ENCODE data around the gene CLEC16A. TPM values are rescaled to one million over a fixed set of nuclear protein-coding genes. Genes with fewer than 3 reads are reported as not detected.

Gene CLEC16A
- 39.2 and 40.4 TPM in 2 replicates for total RNA-seq

DNA sequence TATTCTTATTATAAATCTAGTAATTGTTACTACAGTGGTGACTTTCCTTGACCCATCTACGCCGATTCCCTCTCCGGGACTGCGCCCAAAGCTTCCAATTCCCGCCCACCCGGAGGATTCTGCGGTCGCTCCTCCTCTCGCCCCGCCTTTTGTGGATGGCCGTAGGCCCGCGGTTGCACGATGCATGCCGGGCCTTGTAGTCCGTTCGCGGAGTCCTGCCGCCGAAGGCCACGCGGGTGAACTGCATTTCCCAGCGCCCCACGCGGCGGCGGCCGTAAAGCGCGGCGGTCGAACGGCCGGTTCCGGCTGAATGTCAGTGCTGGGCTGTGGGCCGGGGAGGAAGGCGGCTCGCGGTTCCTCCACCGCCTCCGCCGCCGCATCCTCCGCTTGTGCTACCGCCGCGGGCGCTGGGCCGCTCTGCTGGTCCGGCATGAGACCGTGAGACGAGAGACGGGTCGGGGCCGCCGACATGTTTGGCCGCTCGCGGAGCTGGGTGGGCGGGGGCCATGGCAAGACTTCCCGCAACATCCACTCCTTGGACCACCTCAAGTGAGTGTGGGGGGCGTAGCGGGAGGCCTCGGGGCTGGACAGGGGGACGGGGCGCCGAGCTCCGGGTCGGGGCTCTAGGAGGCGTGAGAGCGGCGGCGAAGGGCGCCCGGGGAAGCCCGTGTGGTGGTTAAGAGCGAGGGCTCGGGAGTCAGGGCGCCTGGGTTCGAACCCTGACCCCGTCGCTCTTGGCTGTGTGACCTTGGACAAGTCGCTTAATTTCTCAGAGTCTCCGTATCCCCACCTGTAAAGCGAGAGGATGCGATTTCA lies at the start of gene CLEC16A:
CLEC16A (plus strand) TSS at position 316 of the 816 bp plus-strand sequence; CDS start at position 470, 154 bp downstream.
- intact Hi-C loops (cut with micrococcal nuclease): loop anchor here (1.0 to 10.0 kb wide), 11 partner anchors 10 to 1860 kb away; partner anchors contain the start of genes ATF7IP2, CPPED1, HAPSTR1 and LITAF

GRCh38 chr16:10895053-10895946 lies 49.1 kb upstream of the CLEC16A start:
- intact Hi-C loops (cut with micrococcal nuclease): no loop called here

- intact Hi-C loops (cut with micrococcal nuclease): no loop called here
These were observed 48.2 kb upstream of the CLEC16A start for GRCh38 chr16:10896165-10896564.

GRCh38 chr16:10896723-10897122 lies 47.6 kb upstream of the CLEC16A start:
- intact Hi-C loops (cut with micrococcal nuclease): no loop called here

DNA sequence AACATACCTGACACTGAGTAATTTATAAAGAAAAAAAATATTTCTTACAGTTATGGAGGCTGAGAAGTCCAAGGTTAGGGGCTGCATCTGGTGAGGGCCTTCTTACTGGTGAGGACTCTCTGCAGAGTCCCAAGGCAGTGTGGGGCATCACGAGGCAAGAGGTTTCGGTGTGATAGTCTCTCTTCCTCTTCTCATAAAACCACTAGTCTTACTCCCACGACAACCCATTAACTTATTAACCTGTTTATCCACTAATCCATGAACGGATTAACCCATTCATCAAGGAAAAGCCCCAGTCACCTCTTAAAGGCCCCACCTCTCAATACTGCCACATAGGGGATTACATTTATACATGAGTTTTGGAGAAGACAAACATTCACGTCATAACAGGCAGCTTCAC lies 47.2 kb upstream of the CLEC16A start:
- intact Hi-C loops (cut with micrococcal nuclease): no loop called here

DNA sequence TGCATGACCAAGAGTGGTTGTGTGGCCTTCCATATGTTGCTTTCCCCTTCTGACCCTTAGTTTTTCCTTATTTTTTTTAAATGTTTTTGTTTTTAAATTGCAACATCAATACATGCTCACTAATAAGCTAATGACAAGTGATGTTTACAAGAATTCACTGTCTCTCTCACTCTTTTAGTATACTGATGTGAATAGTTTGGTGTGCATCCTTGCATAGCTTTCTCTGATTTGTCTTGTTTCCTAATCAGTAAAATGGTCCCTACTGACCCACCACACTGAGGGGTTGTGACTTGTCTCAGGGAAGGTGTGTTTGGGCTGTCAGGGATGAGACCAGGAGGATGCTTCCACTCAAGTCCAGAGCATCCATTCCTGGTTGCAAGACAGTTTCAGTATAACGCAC lies 41.4 kb upstream of the CLEC16A start:
- intact Hi-C loops (cut with micrococcal nuclease): no loop called here

DNA sequence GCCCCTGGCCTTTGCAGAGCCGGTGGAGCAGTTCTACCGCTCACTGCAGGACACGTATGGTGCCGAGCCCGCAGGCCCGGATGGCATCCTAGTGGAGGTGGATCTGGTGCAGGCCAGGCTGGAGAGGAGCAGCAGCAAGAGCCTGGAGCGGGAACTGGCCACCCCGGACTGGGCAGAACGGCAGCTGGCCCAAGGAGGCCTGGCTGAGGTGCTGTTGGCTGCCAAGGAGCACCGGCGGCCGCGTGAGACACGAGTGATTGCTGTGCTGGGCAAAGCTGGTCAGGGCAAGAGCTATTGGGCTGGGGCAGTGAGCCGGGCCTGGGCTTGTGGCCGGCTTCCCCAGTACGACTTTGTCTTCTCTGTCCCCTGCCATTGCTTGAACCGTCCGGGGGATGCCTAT lies 37.9 kb upstream of the CLEC16A start:
- intact Hi-C loops (cut with micrococcal nuclease): no loop called here

DNA sequence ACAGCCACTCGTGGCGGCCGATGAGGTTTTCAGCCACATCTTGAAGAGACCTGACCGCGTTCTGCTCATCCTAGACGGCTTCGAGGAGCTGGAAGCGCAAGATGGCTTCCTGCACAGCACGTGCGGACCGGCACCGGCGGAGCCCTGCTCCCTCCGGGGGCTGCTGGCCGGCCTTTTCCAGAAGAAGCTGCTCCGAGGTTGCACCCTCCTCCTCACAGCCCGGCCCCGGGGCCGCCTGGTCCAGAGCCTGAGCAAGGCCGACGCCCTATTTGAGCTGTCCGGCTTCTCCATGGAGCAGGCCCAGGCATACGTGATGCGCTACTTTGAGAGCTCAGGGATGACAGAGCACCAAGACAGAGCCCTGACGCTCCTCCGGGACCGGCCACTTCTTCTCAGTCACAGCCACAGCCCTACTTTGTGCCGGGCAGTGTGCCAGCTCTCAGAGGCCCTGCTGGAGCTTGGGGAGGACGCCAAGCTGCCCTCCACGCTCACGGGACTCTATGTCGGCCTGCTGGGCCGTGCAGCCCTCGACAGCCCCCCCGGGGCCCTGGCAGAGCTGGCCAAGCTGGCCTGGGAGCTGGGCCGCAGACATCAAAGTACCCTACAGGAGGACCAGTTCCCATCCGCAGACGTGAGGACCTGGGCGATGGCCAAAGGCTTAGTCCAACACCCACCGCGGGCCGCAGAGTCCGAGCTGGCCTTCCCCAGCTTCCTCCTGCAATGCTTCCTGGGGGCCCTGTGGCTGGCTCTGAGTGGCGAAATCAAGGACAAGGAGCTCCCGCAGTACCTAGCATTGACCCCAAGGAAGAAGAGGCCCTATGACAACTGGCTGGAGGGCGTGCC lies 37.2 kb upstream of the CLEC16A start:
- intact Hi-C loops (cut with micrococcal nuclease): no loop called here

DNA sequence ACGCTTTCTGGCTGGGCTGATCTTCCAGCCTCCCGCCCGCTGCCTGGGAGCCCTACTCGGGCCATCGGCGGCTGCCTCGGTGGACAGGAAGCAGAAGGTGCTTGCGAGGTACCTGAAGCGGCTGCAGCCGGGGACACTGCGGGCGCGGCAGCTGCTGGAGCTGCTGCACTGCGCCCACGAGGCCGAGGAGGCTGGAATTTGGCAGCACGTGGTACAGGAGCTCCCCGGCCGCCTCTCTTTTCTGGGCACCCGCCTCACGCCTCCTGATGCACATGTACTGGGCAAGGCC lies 36.7 kb upstream of the CLEC16A start:
- intact Hi-C loops (cut with micrococcal nuclease): no loop called here

GRCh38 chr16:10911267-10911666 lies 33.1 kb upstream of the CLEC16A start:
- intact Hi-C loops (cut with micrococcal nuclease): loop anchor here (10.0 kb wide), 1 partner anchor 76 kb away; no protein-coding TSS in a partner anchor

GRCh38 chr16:10916534-10916933 lies 27.8 kb upstream of the CLEC16A start:
- intact Hi-C loops (cut with micrococcal nuclease): loop anchor here (10.0 kb wide), 1 partner anchor 82 kb away; no protein-coding TSS in a partner anchor

GRCh38 chr16:10918294-10919002 lies 25.9 kb upstream of the CLEC16A start:
- intact Hi-C loops (cut with micrococcal nuclease): loop anchor here (1.0 to 10.0 kb wide), 7 partner anchors 41 to 404 kb away; partner anchors contain the start of gene CIITA

GRCh38 chr16:10919003-10919351 lies 25.4 kb upstream of the CLEC16A start:
- intact Hi-C loops (cut with micrococcal nuclease): loop anchor here (2.0 to 10.0 kb wide), 2 partner anchors 84 to 174 kb away; no protein-coding TSS in a partner anchor

GRCh38 chr16:10920726-10921427 lies 23.5 kb upstream of the CLEC16A start:
- intact Hi-C loops (cut with micrococcal nuclease): no loop called here

- intact Hi-C loops (cut with micrococcal nuclease): no loop called here
These were observed 22.6 kb upstream of the CLEC16A start for GRCh38 chr16:10921536-10922327.

DNA sequence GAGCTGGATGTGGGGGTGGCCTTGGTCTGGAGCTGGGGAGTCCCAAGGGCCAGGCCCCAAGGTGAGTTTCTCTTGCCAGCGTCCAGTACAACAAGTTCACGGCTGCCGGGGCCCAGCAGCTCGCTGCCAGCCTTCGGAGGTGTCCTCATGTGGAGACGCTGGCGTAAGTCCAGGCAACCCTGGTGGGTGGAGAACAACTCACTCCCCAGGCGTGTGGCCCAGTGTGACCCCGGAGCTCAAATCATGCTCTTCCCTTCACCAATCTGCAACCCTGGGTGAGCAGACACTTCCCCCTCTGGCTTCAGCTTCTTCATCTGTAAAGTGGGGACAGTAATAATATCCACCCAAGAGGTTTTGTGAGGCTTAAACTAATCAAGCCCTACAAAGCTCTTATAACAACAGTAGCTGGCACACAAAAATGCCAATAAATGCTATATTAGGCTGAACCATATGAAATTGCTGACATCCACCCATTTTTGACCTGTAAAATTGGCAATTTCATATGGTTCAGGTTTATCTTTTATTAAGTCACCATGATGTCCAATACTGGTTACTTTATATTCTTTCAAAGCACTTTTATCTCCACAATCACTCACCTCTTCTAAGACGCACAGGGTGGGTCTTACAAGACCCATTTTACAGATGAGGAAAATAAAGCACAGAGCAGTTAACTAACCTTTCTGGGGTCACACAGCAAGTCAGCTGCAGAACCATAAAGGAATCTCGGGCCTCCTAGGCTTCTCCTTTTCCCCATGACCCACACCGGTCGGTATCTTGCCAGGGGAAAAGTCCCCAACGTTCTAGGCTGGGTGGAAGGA lies 21.8 kb upstream of the CLEC16A start:
- intact Hi-C loops (cut with micrococcal nuclease): no loop called here

- intact Hi-C loops (cut with micrococcal nuclease): no loop called here
These were observed 21.2 kb upstream of the CLEC16A start for GRCh38 chr16:10923146-10923649.

DNA sequence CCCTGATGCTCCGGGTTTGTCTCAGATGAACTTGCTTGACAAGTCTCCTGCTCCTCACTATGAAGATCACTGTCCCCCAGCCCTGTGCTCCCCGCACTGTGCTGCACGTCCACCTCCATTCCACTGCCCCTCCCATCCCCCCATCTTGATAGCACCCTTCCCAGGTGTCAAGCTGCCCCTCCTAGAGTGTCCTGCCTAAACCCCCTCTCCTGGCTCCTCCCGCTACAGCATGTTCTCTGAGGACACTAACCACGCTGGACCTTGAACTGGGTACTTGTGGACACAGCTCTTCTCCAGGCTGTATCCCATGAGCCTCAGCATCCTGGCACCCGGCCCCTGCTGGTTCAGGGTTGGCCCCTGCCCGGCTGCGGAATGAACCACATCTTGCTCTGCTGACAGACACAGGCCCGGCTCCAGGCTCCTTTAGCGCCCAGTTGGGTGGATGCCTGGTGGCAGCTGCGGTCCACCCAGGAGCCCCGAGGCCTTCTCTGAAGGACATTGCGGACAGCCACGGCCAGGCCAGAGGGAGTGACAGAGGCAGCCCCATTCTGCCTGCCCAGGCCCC lies 20.6 kb upstream of the CLEC16A start:
- intact Hi-C loops (cut with micrococcal nuclease): no loop called here
